Adrenal gland (tissue), 12 donors: Measurements from ENCODE around the gene RMP24. TPM values are rescaled to one million over a fixed set of nuclear protein-coding genes. Genes with fewer than 3 reads are reported as not detected.
A peak's percentile ranks its signal among the peaks of the same experiment; 100 is the strongest.

Experiments used
- DNase-seq, 7 donors: peaks; one replicate each; pipeline ENCODE4 v3.0.0-alpha.2; 2019 to 2020
- H3K27ac ChIP-seq, 5 donors: fragments of 200-600 bp; sonication (generic) in 4 of 5; 1 replicate in 3 of 5; 2 replicates in 2 of 5; pipeline versions ENCODE4 v1.5.1 to v1.8.0; 2016 to 2020; ENCODE audit warnings: mild to moderate bottlenecking in 1 of 5
- H3K27me3 ChIP-seq: fragments of 200-600 bp; 2 replicates; pipeline ENCODE4 v1.8.0; 2021
- H3K36me3 ChIP-seq, 2 donors: fragments of 200-600 bp; replicated peaks in 1 of 2; 1 replicate in 1 of 2; 2 replicates in 1 of 2; pipeline versions ENCODE4 v1.5.1 to v1.8.0; 2018 to 2022
- H3K4me1 ChIP-seq, 2 donors: fragments of 200-600 bp; replicated peaks in 1 of 2; 1 replicate in 1 of 2; 2 replicates in 1 of 2; pipeline versions ENCODE4 v1.5.1 to v1.8.0; 2018 to 2021
- H3K4me3 ChIP-seq, 4 donors: fragments of 200-600 bp; sonication (generic) in 3 of 4; one replicate each; pipeline ENCODE4 v1.5.1; 2016 to 2018
- H3K9me3 ChIP-seq, 3 donors: fragments of 200-600 bp; sonication (generic) in 1 of 3; replicated peaks in 1 of 3; 1 replicate in 2 of 3; 2 replicates in 1 of 3; pipeline versions ENCODE4 v1.5.1 to v1.8.0; 2016 to 2021
- POLR2A ChIP-seq, 2 donors: fragments of 450-650 bp; IDR thresholded peaks; one replicate each; pipeline ENCODE4 v1.6.1; 2017; ENCODE audit warnings: antibody characterized with exemption in 2 of 2, mild to moderate bottlenecking in 2 of 2, moderate library complexity in 1 of 2
- WGBS, 4 donors: extraction: QIAGEN DNeasy Blood & Tissue Kit in 2 of 4; methylation state at CpG; one replicate each; pipeline versions ENCODE4 v1.1.5 to v1.1.7; 2013 to 2017; 5-methylcytosine and 5-hydroxymethylcytosine counted together
- intact Hi-C, 2 donors: fragments of 100-400 bp; cut with DNase I; formaldehyde crosslinking; loops; one replicate each; pipeline versions ENCODE4 v1.14.1 to v1.15.0; 2022 to 2023
- microRNA-seq, 3 donors: library from miRNA; unstranded; fragments of <30 nt; microRNA quantifications; one replicate each; pipeline ENCODE4, GENCODE V29; 2017 to 2020
- polyA plus RNA-seq, 3 donors: library from polyadenylated mRNA; stranded (reverse); fragments of 200-250 nt in 2 of 3; fragments of 350-450 nt in 1 of 3; fragmentation: Illumina TruSeq in 1 of 3; extraction: RNeasy Lipid Tissue Mini Kit (QIAGEN cat#74804) in 1 of 3; gene quantifications; one replicate each; pipeline ENCODE4 v1.2.3, GENCODE V29; 2013 to 2014
- small RNA-seq, 2 donors: library from RNA; depleted of rRNA; stranded (forward); fragments of <200 nt; gene quantifications; one replicate each; pipeline ENCODE3, GENCODE V24; 2016
- total RNA-seq, 9 donors: library from RNA; depleted of rRNA in 4 of 9; stranded (reverse); fragments of >200 nt in 4 of 9; fragments of 120-200 nt in 1 of 9; fragmentation: NEBNext Ultra II Directional in 1 of 9; extraction: Animal tissue kit (Norgen Biotek cat#: 25700) in 1 of 9; gene quantifications; one replicate each; pipeline versions ENCODE4 v1.1.0 to v1.2.4, GENCODE V29; 2013 to 2023
- TF ChIP-seq, protein P1 (sequence below), 6 experiments: fragments of 450-650 bp in 4 of 6; fragments of 200-600 bp in 2 of 6; sonication (generic) in 1 of 6; IDR thresholded peaks; 1 replicate in 5 of 6; 2 replicates in 1 of 6; pipeline versions ENCODE4 v1.5.1 to v1.8.0; 2016 to 2021; ENCODE audit warnings: antibody characterized with exemption in 6 of 6, mild to moderate bottlenecking in 2 of 6, moderate library complexity in 1 of 6
- donor health status: healthy with polysubstance abuse.
- donor health status: Bipolar disorder and iron deficiency.
- donor health status: DM: yes; HTN: yes; CAD: no.
- donor health status: DM: no; HTN: no; CAD: no.
- donor health status: DM: no; HTN: no; CAD: no.
- donor health status: DM: yes; HTN: yes; CAD: no.

The RMP24 gene

DNA sequence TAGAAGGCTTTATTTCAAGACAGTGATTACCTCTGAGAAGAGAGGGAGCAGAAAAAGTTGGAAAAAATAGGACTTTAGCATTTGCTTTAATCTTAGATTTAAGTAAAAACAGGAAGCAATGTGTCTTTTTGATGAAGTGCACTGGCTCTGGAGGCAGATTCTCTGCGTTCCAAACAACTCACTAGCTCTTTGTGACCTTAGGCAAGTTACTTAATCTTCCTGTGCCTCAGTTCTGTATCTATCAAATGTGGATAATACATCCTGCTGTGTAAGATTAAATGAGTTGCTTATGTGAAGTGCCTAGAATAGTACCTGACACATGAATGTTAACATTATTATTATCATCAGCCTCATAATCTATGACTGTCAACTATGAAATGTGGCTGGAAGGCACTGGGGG is 52.5 kb downstream of the RMP24 start:
- Histone ChIP-seq H3K4me3 (no peak overlapping the region), H3K27me3 (no peaks in the 10 kb centered on the region), H3K27ac (peak overlapping the region in 2 of 5 donors; percentile 0 to 48), H3K36me3 (peaks cover 0 to 5% of the 10 kb centered on the region in 2 donors), H3K4me1 (peaks cover 0 to 35% of the 10 kb centered on the region in 2 donors), H3K9me3 (no peaks in the 10 kb centered on the region)
- TF ChIP-seq, protein P1, sequence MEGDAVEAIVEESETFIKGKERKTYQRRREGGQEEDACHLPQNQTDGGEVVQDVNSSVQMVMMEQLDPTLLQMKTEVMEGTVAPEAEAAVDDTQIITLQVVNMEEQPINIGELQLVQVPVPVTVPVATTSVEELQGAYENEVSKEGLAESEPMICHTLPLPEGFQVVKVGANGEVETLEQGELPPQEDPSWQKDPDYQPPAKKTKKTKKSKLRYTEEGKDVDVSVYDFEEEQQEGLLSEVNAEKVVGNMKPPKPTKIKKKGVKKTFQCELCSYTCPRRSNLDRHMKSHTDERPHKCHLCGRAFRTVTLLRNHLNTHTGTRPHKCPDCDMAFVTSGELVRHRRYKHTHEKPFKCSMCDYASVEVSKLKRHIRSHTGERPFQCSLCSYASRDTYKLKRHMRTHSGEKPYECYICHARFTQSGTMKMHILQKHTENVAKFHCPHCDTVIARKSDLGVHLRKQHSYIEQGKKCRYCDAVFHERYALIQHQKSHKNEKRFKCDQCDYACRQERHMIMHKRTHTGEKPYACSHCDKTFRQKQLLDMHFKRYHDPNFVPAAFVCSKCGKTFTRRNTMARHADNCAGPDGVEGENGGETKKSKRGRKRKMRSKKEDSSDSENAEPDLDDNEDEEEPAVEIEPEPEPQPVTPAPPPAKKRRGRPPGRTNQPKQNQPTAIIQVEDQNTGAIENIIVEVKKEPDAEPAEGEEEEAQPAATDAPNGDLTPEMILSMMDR (IDR thresholded peaks at IDR 0.05) = no peak
- TF ChIP-seq POLR2A (IDR thresholded peaks at IDR 0.05) = no peak
- WGBS, 4 donors = 5 to 18% (median 13%) methylated on average over 1 of the region's 1 CpG
- intact Hi-C loops = no loop called here
- DNase-seq = peak in 3 of 7 donors; percentile 34 to 47 (median 42)

DNA sequence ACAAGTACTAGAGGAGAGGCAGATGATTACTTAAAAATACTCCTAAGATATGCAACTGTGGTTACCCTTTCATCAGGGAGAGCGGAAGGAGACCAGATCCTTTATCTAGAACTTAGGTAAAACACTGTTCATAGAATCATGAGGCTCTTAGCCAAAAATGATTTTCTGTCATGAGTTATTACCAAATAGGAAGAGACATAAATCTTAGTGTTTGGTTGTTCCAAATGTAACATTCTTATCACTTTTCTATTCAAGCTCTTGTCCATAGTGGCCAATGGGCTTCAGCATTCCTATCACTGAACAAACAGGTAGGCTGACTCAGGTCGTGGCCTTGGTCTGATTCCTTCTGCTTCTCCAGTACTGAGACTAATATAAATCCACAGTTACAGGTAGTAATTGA is 56.4 kb downstream of the RMP24 start:
- no peak for TF ChIP-seq POLR2A (IDR thresholded peaks at IDR 0.05)
- TF ChIP-seq, protein P1 (IDR thresholded peaks at IDR 0.05) = no peak
- peaks cover 0 to 15% of the 10 kb centered on the region in 2 donors for H3K36me3 ChIP-seq
- H3K4me1 ChIP-seq = peaks cover 0 to 37% of the 10 kb centered on the region in 2 donors
- WGBS, 4 donors = 35 to 56% (median 45%) methylated on average over 2 of the region's 2 CpGs
- peak overlapping the region in 3 of 5 donors; percentile 16 to 33 (median 22) for H3K27ac ChIP-seq
- peak in 4 of 7 donors; percentile 19 to 57 (median 32) for DNase-seq
- H3K4me3 ChIP-seq = no peak overlapping the region
- no peaks in the 10 kb centered on the region for H3K9me3 ChIP-seq
- no peaks in the 10 kb centered on the region for H3K27me3 ChIP-seq
- intact Hi-C loops = no loop called here

Small RNAs within 50 kb of the gene (microRNA-seq; reads per million reads assigned to microRNA genes)
- 0 reads per million in 3 donors for gene MIR3929

Small RNAs within 50 kb of the gene (small RNA-seq; reads per million reads assigned to genes)
- gene MIR3929 = 0 reads per million in 2 donors

Other genes with a start within 250 kb of the RMP24 start
- gene RPRD1A, start 94.9 kb downstream of the RMP24 start, total RNA-seq = 100 to 1,000 TPM in 3 of 9 donors, 10 to 100 TPM in 6; 40.7 to 128 (median 62.7) TPM
- gene RPRD1A, start 94.9 kb downstream of the RMP24 start, polyA plus RNA-seq = 10 to 100 TPM; 28.9 to 62.6 (median 31.9) TPM
- 10 to 100 TPM; 30.5 to 79.1 (median 39.5) TPM for gene SLC39A6, start 156.7 kb downstream of the RMP24 start, total RNA-seq
- gene SLC39A6, start 156.7 kb downstream of the RMP24 start, polyA plus RNA-seq = 10 to 100 TPM in 1 of 3 donors, 1 to 10 TPM in 2; 4.3 to 54.2 (median 6.1) TPM
- 10 to 100 TPM; 27.4 to 80.5 (median 65.9) TPM for gene ELP2, start 157.2 kb downstream of the RMP24 start, total RNA-seq
- gene ELP2, start 157.2 kb downstream of the RMP24 start, polyA plus RNA-seq = 100 to 1,000 TPM in 1 of 3 donors, 10 to 100 TPM in 2; 52.4 to 150 (median 97.4) TPM
- gene MOCOS, start 214.8 kb downstream of the RMP24 start, total RNA-seq = 10 to 100 TPM; 15.3 to 88.1 (median 22.8) TPM
- 10 to 100 TPM in 2 of 3 donors, 1 to 10 TPM in 1; 7.6 to 48.1 (median 10.0) TPM for gene MOCOS, start 214.8 kb downstream of the RMP24 start, polyA plus RNA-seq